ENCODE data around the gene KRT79. TPM values are rescaled to one million over a fixed set of nuclear protein-coding genes. Genes with fewer than 3 reads are reported as not detected.

Gene KRT79
- total and polyA plus RNA-seq, 3 donors from 2014 or later, result 0.19 to 0.24 TPM; not detected in 1

- H3K4me1 ChIP-seq, result no peaks in the 10 kb centered on the region
- TF ChIP-seq CTCF (IDR thresholded peaks at IDR 0.05), result no peak
- no peak for TF ChIP-seq POLR2A (IDR thresholded peaks at IDR 0.05)
- no peak overlapping the region for H3K4me3 ChIP-seq
- H3K36me3 ChIP-seq (ENCODE audit: low read depth, missing control alignments), result no peaks in the 10 kb centered on the region
- WGBS, 2 donors, result 70 to 81% methylated on average over 6 to 8 of the region's 8 CpGs
- no peaks in the 10 kb centered on the region for H3K9me3 ChIP-seq
- intact Hi-C loops (cut with DNase I; ENCODE audit: low total_unique reads), result no loop called here
- H3K27ac ChIP-seq, result no peak overlapping the region
- no peaks in the 10 kb centered on the region for H3K27me3 ChIP-seq
- no peak for DNase-seq
These were observed 59.4 kb downstream of the KRT79 start for GRCh38 chr12:52774629-52775250.

- intact Hi-C loops (cut with DNase I; ENCODE audit: low total_unique reads), result no loop called here
- Histone ChIP-seq H3K4me3 (no peak overlapping the region), H3K27ac (no peak overlapping the region), H3K9me3 (no peaks in the 10 kb centered on the region), H3K4me1 (no peaks in the 10 kb centered on the region), H3K36me3 (ENCODE audit: low read depth, missing control alignments) (no peaks in the 10 kb centered on the region), H3K27me3 (no peaks in the 10 kb centered on the region)
- DNase-seq, result no peak
- 83 to 88% methylated on average over 3 of the region's 3 CpGs for WGBS, 2 donors
- TF ChIP-seq POLR2A (IDR thresholded peaks at IDR 0.05) (no peak), CTCF (IDR thresholded peaks at IDR 0.05) (no peak)
These were observed 61.3 kb downstream of the KRT79 start for GRCh38 chr12:52772772-52773171.

- Histone ChIP-seq H3K36me3 (ENCODE audit: low read depth, missing control alignments) (no peaks in the 10 kb centered on the region), H3K4me3 (no peak overlapping the region), H3K4me1 (no peaks in the 10 kb centered on the region), H3K27ac (no peak overlapping the region), H3K27me3 (no peaks in the 10 kb centered on the region), H3K9me3 (no peaks in the 10 kb centered on the region)
- no peak for TF ChIP-seq CTCF (IDR thresholded peaks at IDR 0.05)
- TF ChIP-seq POLR2A (IDR thresholded peaks at IDR 0.05), result no peak
- DNase-seq, result no peak
- 92 to 93% methylated on average over 2 to 4 of the region's 4 CpGs for WGBS, 2 donors
- intact Hi-C loops (cut with DNase I; ENCODE audit: low total_unique reads), result no loop called here
These were observed 61.9 kb downstream of the KRT79 start for GRCh38 chr12:52772188-52772587.

GRCh38 chr12:52771505-52771904 lies 62.6 kb downstream of the KRT79 start:
- TF ChIP-seq POLR2A (IDR thresholded peaks at IDR 0.05) (no peak), CTCF (IDR thresholded peaks at IDR 0.05) (no peak)
- no peaks in the 10 kb centered on the region for H3K27me3 ChIP-seq
- H3K9me3 ChIP-seq, result no peaks in the 10 kb centered on the region
- no peak overlapping the region for H3K4me3 ChIP-seq
- intact Hi-C loops (cut with DNase I; ENCODE audit: low total_unique reads), result no loop called here
- no peak for DNase-seq
- no peaks in the 10 kb centered on the region for H3K36me3 ChIP-seq (ENCODE audit: low read depth, missing control alignments)
- 59 to 66% methylated on average over 4 of the region's 4 CpGs for WGBS, 2 donors
- H3K27ac ChIP-seq, result no peak overlapping the region
- H3K4me1 ChIP-seq, result no peaks in the 10 kb centered on the region

Small RNA genes lying within 50 kb of the gene (small RNA-seq; reads per million reads assigned to genes)
- 0 reads per million in 2 donors for gene AC107016.2

Other genes starting within 250 kb of the KRT79 start
- 10 to 100 TPM; 11.7 to 16.5 TPM for gene KRT72, start 232.8 kb downstream of the KRT79 start, total RNA-seq
- gene KRT72, start 232.8 kb downstream of the KRT79 start, polyA plus RNA-seq (ENCODE audit: insufficient read depth, low read depth, low replicate concordance), result 85.0 TPM
- gene KRT73, start 215.8 kb downstream of the KRT79 start, total RNA-seq, result under 1 TPM in 1 of 2 donors, not detected in 1; 0.16 TPM
- gene KRT73, start 215.8 kb downstream of the KRT79 start, polyA plus RNA-seq (ENCODE audit: insufficient read depth, low read depth, low replicate concordance), result not detected
- not detected for gene KRT2, start 182.1 kb downstream of the KRT79 start, total RNA-seq
- gene KRT2, start 182.1 kb downstream of the KRT79 start, polyA plus RNA-seq (ENCODE audit: insufficient read depth, low read depth, low replicate concordance), result not detected
- gene KRT1, start 153.9 kb downstream of the KRT79 start, total RNA-seq, result not detected
- 0.20 TPM for gene KRT1, start 153.9 kb downstream of the KRT79 start, polyA plus RNA-seq (ENCODE audit: insufficient read depth, low read depth, low replicate concordance)
- under 1 TPM in 1 of 2 donors, not detected in 1; 0.74 TPM for gene KRT77, start 130.8 kb downstream of the KRT79 start, total RNA-seq
- 0.33 TPM for gene KRT77, start 130.8 kb downstream of the KRT79 start, polyA plus RNA-seq (ENCODE audit: insufficient read depth, low read depth, low replicate concordance)
- gene KRT76, start 57.0 kb downstream of the KRT79 start, total RNA-seq, result not detected
- not detected for gene KRT76, start 57.0 kb downstream of the KRT79 start, polyA plus RNA-seq (ENCODE audit: insufficient read depth, low read depth, low replicate concordance)
- gene KRT3, start 38.2 kb downstream of the KRT79 start, total RNA-seq, result not detected
- gene KRT3, start 38.2 kb downstream of the KRT79 start, polyA plus RNA-seq (ENCODE audit: insufficient read depth, low read depth, low replicate concordance), result not detected
- under 1 TPM in 1 of 2 donors, not detected in 1; 0.19 TPM for gene KRT4, start 20.2 kb downstream of the KRT79 start, total RNA-seq
- gene KRT4, start 20.2 kb downstream of the KRT79 start, polyA plus RNA-seq (ENCODE audit: insufficient read depth, low read depth, low replicate concordance), result not detected
- gene KRT78, start 14.7 kb upstream of the KRT79 start, total RNA-seq, result 1 to 10 TPM in 1 of 2 donors, under 1 TPM in 1; 0.93 to 1.1 TPM
- 0.99 TPM for gene KRT78, start 14.7 kb upstream of the KRT79 start, polyA plus RNA-seq (ENCODE audit: insufficient read depth, low read depth, low replicate concordance)
- gene KRT8, start 70.8 kb upstream of the KRT79 start, total RNA-seq, result 10 to 100 TPM; 13.2 to 14.6 TPM
- gene KRT8, start 70.8 kb upstream of the KRT79 start, polyA plus RNA-seq (ENCODE audit: insufficient read depth, low read depth, low replicate concordance), result 63.0 TPM
- 10 to 100 TPM; 20.2 to 35.9 TPM for gene KRT18, start 114.8 kb upstream of the KRT79 start, total RNA-seq
- gene KRT18, start 114.8 kb upstream of the KRT79 start, polyA plus RNA-seq (ENCODE audit: insufficient read depth, low read depth, low replicate concordance), result 51.9 TPM
- 100 to 1,000 TPM; 219 to 305 TPM for gene EIF4B, start 172.1 kb upstream of the KRT79 start, total RNA-seq
- 249 TPM for gene EIF4B, start 172.1 kb upstream of the KRT79 start, polyA plus RNA-seq (ENCODE audit: insufficient read depth, low read depth, low replicate concordance)
- gene TNS2, start 215.8 kb upstream of the KRT79 start, total RNA-seq, result 100 to 1,000 TPM; 108 to 138 TPM
- gene TNS2, start 215.8 kb upstream of the KRT79 start, polyA plus RNA-seq (ENCODE audit: insufficient read depth, low read depth, low replicate concordance), result 47.0 TPM
- gene SPRYD3, start 245.1 kb upstream of the KRT79 start, total RNA-seq, result 10 to 100 TPM; 27.7 to 29.5 TPM
- gene SPRYD3, start 245.1 kb upstream of the KRT79 start, polyA plus RNA-seq (ENCODE audit: insufficient read depth, low read depth, low replicate concordance), result 29.5 TPM

Measured in testis (tissue), 3 donors.